K562 (cell line): Measurements from ENCODE around the gene ARF5. TPM values are rescaled to one million over a fixed set of nuclear protein-coding genes. Genes with fewer than 3 reads are reported as not detected.

Source experiments
- ARID2 ChIP-seq: fragments of 450-650 bp; IDR thresholded peaks from 2 replicates; pipeline ENCODE4 v1.6.1; 2017; ENCODE audit warnings: antibody characterized with exemption, mild to moderate bottlenecking
- ELF2 ChIP-seq: fragments of 250-450 bp; sonication (Bioruptor Pico); IDR thresholded peaks from 2 replicates; pipeline ENCODE4 v1.5.0; 2021; ENCODE audit warnings: mild to moderate bottlenecking
- ILK ChIP-seq: fragments of 450-650 bp; IDR thresholded peaks from 2 replicates; pipeline ENCODE4 v1.6.1; 2016; ENCODE audit warnings: missing genetic modification characterization, low read depth, mild to moderate bottlenecking, missing compliant biosample characterization, moderate library complexity, borderline replicate concordance
- SETDB1 ChIP-seq: IDR thresholded peaks from one replicate; pipeline ENCODE4 v1.6.1; 2012; ENCODE audit warnings: low read length, control low read depth, inconsistent platforms
- SRSF3 ChIP-seq: fragments of 200-400 bp; formaldehyde crosslinking; IDR thresholded peaks from 2 replicates; pipeline ENCODE4 v1.6.1; 2016; ENCODE audit warnings: mild to moderate bottlenecking, low read length, moderate library complexity; ENCODE audit not compliant: insufficient read depth
- THRAP3 ChIP-seq: fragments of 450-650 bp; IDR thresholded peaks from 2 replicates; pipeline ENCODE4 v1.6.1; 2016; ENCODE audit warnings: mild to moderate bottlenecking, inconsistent platforms, borderline replicate concordance
- ZBTB7A ChIP-seq: IDR thresholded peaks from 2 replicates; pipeline ENCODE4 v1.6.1; 2011; ENCODE audit warnings: low read depth, mild to moderate bottlenecking, low read length, moderate library complexity, borderline replicate concordance; ENCODE audit not compliant: control insufficient read depth
- ZKSCAN1 ChIP-seq: fragments of 150-350 bp; IDR thresholded peaks from 2 replicates; pipeline ENCODE4 v1.6.1; 2016; ENCODE audit warnings: low read depth, low read length
- ZNF165 ChIP-seq: fragments of 250-450 bp; sonication (Bioruptor Pico); IDR thresholded peaks from 2 replicates; pipeline ENCODE4 v1.4.0; 2020; ENCODE audit warnings: borderline replicate concordance
- ZNF696 ChIP-seq: fragments of 250-450 bp; sonication (Bioruptor Pico); conservative IDR thresholded peaks from 2 replicates; pipeline ENCODE4 v1.4.0; 2020; ENCODE audit warnings: mild to moderate bottlenecking, moderate library complexity
- ZNF785 ChIP-seq: fragments of 250-450 bp; sonication (Bioruptor Pico); IDR thresholded peaks from 2 replicates; pipeline ENCODE4 v1.4.0; 2020; ENCODE audit warnings: mild to moderate bottlenecking
- polyA plus RNA-seq, 8 experiments: library from polyadenylated mRNA; depleted of rRNA in 4 of 8; stranded (reverse) in 5 of 8; unstranded in 3 of 8; fragments of >200 nt; fragmentation: Nextera tagmentation in 2 of 8; fragmentation: Illumina TruSeq in 1 of 8; extraction: Ambion mirVana in 2 of 8; extraction: Trizol in 1 of 8; gene quantifications; 2 replicates each; pipeline versions ENCODE4 v1.2.1 to v1.2.3, GENCODE V29; 2011 to 2014; ENCODE audit warnings: inconsistent platforms in 1 of 8, missing spikeins in 1 of 8
- total RNA-seq, 7 experiments: library from RNA; depleted of rRNA in 6 of 7; stranded (reverse); fragments of >200 nt in 6 of 7; fragmentation: Illumina TruSeq in 2 of 7; extraction: Trizol in 2 of 7; gene quantifications; 2 replicates each; pipeline versions ENCODE4 v1.2.1 to v1.2.3, GENCODE V29; 2011 to 2021; ENCODE audit warnings: low replicate concordance in 1 of 7
- TF ChIP-seq, protein P1 (sequence below): fragments of 250-450 bp; sonication (Bioruptor Pico); IDR thresholded peaks from 2 replicates; pipeline ENCODE4 v1.4.0; 2020; ENCODE audit warnings: mild to moderate bottlenecking, moderate library complexity, borderline replicate concordance
- TF ChIP-seq, protein P2 (sequence below): sonication (generic); formaldehyde crosslinking; IDR thresholded peaks from 2 replicates; pipeline ENCODE4 v1.8.1; 2023; ENCODE audit warnings: mild to moderate bottlenecking, missing genetic modification reagents, moderate library complexity
- TF ChIP-seq, protein P3 (sequence below): sonication (generic); formaldehyde crosslinking; IDR thresholded peaks from 2 replicates; pipeline ENCODE4 v1.8.0; 2022; ENCODE audit warnings: missing genetic modification reagents, mild to moderate bottlenecking, borderline replicate concordance
- TF ChIP-seq, protein P4 (sequence below), 2 experiments: IDR thresholded peaks; 2 replicates each; pipeline ENCODE4 v1.6.1; 2011; ENCODE audit warnings: borderline replicate concordance in 1 of 2, control low read depth in 1 of 2, low read depth in 1 of 2, low read length in 1 of 2, mild to moderate bottlenecking in 1 of 2, mixed read lengths in 1 of 2, moderate library complexity in 1 of 2; ENCODE audit not compliant: insufficient read depth in 1 of 2, insufficient read length in 1 of 2, poor library complexity in 1 of 2, severe bottlenecking in 1 of 2; ENCODE audit errors: extremely low read depth in 1 of 2
- TF ChIP-seq, protein P5 (sequence below): fragments of 250-450 bp; sonication (Bioruptor Pico); IDR thresholded peaks from 2 replicates; pipeline ENCODE4 v1.5.0; 2020; ENCODE audit warnings: mild to moderate bottlenecking
- TF ChIP-seq, protein P6 (sequence below): fragments of 250-450 bp; sonication (Bioruptor Pico); IDR thresholded peaks from 2 replicates; pipeline ENCODE4 v1.9.0; 2021; ENCODE audit warnings: mild to moderate bottlenecking
- TF ChIP-seq, protein P7 (sequence below): fragments of 250-450 bp; sonication (Bioruptor Pico); IDR thresholded peaks from 2 replicates; pipeline ENCODE4 v1.8.0; 2022; ENCODE audit warnings: inconsistent platforms

ARF5 gene
- total and polyA plus RNA-seq, 9 of the 15 experiments (the other 6 are each of a cell fraction or from before 2014, with no cell fraction given), result 8.1 to 290 (median 125) TPM

DNA sequence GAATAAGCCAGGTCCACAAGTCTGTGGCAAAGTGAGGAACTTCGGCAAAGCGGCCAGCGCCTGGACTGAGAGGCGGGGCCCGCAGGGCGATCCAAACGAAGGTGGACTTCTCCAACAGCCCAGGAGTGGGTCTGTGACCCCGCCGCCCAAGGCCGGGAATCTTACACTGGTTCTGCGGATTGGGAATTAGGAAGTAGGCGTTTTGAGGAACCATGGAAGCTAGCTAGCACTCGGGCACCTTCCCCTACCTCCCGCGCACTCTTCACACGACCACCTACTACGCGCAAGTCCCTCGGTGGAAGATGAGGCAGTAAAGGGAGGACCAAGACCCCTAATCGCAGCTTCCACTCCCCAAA lies 570 bp upstream of the ARF5 start (continued):
- TF ChIP-seq, protein P1, sequence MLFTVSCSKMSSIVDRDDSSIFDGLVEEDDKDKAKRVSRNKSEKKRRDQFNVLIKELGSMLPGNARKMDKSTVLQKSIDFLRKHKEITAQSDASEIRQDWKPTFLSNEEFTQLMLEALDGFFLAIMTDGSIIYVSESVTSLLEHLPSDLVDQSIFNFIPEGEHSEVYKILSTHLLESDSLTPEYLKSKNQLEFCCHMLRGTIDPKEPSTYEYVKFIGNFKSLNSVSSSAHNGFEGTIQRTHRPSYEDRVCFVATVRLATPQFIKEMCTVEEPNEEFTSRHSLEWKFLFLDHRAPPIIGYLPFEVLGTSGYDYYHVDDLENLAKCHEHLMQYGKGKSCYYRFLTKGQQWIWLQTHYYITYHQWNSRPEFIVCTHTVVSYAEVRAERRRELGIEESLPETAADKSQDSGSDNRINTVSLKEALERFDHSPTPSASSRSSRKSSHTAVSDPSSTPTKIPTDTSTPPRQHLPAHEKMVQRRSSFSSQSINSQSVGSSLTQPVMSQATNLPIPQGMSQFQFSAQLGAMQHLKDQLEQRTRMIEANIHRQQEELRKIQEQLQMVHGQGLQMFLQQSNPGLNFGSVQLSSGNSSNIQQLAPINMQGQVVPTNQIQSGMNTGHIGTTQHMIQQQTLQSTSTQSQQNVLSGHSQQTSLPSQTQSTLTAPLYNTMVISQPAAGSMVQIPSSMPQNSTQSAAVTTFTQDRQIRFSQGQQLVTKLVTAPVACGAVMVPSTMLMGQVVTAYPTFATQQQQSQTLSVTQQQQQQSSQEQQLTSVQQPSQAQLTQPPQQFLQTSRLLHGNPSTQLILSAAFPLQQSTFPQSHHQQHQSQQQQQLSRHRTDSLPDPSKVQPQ (CRISPR knock-in tag), result no peak
- TF ChIP-seq ELF2 (CRISPR knock-in tag) (0 out of 2 replicates have a peak, but pooled peaks have one; percentile 12), SETDB1 (no peak), THRAP3 (peak; percentile 90), SRSF3 (0 out of 2 replicates have a peak, but pooled peaks have one; percentile 46), ZKSCAN1 (peak; percentile 100), ZNF785 (CRISPR knock-in tag) (no peak), ZNF696 (no peak), ILK (no peak), ZNF165 (CRISPR knock-in tag) (no peak), ARID2 (no peak), ZBTB7A (no peak)
- TF ChIP-seq, protein P2, sequence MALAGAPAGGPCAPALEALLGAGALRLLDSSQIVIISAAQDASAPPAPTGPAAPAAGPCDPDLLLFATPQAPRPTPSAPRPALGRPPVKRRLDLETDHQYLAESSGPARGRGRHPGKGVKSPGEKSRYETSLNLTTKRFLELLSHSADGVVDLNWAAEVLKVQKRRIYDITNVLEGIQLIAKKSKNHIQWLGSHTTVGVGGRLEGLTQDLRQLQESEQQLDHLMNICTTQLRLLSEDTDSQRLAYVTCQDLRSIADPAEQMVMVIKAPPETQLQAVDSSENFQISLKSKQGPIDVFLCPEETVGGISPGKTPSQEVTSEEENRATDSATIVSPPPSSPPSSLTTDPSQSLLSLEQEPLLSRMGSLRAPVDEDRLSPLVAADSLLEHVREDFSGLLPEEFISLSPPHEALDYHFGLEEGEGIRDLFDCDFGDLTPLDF, result no peak; the same call in 1 of the 2 replicates
- TF ChIP-seq, protein P3, sequence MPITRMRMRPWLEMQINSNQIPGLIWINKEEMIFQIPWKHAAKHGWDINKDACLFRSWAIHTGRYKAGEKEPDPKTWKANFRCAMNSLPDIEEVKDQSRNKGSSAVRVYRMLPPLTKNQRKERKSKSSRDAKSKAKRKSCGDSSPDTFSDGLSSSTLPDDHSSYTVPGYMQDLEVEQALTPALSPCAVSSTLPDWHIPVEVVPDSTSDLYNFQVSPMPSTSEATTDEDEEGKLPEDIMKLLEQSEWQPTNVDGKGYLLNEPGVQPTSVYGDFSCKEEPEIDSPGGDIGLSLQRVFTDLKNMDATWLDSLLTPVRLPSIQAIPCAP (CRISPR knock-in tag), result no peak
- TF ChIP-seq, protein P4, sequence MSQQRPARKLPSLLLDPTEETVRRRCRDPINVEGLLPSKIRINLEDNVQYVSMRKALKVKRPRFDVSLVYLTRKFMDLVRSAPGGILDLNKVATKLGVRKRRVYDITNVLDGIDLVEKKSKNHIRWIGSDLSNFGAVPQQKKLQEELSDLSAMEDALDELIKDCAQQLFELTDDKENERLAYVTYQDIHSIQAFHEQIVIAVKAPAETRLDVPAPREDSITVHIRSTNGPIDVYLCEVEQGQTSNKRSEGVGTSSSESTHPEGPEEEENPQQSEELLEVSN (IDR thresholded peaks at IDR 0.05; ENCODE audit: borderline replicate concordance in 1 of 2, extremely low read depth in 1 of 2, insufficient read depth in 1 of 2, insufficient read length in 1 of 2, low read depth in 1 of 2, low read length in 1 of 2, poor library complexity in 1 of 2, severe bottlenecking in 1 of 2), result peak in 1 of 2 experiments; percentile 0
- TF ChIP-seq, protein P5, sequence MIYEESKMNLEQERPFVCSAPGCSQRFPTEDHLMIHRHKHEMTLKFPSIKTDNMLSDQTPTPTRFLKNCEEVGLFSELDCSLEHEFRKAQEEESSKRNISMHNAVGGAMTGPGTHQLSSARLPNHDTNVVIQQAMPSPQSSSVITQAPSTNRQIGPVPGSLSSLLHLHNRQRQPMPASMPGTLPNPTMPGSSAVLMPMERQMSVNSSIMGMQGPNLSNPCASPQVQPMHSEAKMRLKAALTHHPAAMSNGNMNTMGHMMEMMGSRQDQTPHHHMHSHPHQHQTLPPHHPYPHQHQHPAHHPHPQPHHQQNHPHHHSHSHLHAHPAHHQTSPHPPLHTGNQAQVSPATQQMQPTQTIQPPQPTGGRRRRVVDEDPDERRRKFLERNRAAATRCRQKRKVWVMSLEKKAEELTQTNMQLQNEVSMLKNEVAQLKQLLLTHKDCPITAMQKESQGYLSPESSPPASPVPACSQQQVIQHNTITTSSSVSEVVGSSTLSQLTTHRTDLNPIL (CRISPR knock-in tag), result no peak
- TF ChIP-seq, protein P6, sequence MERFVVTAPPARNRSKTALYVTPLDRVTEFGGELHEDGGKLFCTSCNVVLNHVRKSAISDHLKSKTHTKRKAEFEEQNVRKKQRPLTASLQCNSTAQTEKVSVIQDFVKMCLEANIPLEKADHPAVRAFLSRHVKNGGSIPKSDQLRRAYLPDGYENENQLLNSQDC, result no peak
- TF ChIP-seq, protein P7, sequence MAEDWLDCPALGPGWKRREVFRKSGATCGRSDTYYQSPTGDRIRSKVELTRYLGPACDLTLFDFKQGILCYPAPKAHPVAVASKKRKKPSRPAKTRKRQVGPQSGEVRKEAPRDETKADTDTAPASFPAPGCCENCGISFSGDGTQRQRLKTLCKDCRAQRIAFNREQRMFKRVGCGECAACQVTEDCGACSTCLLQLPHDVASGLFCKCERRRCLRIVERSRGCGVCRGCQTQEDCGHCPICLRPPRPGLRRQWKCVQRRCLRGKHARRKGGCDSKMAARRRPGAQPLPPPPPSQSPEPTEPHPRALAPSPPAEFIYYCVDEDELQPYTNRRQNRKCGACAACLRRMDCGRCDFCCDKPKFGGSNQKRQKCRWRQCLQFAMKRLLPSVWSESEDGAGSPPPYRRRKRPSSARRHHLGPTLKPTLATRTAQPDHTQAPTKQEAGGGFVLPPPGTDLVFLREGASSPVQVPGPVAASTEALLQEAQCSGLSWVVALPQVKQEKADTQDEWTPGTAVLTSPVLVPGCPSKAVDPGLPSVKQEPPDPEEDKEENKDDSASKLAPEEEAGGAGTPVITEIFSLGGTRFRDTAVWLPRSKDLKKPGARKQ (CRISPR knock-in tag), result peak; percentile 91; the same call in 1 of the 2 replicates
